Measurements from ENCODE around the gene EFNB2. TPM values are rescaled to one million over a fixed set of nuclear protein-coding genes. Genes with fewer than 3 reads are reported as not detected.

Gene EFNB2
- total and polyA plus RNA-seq, 4 donors: 34.2 to 83.3 (median 45.1) TPM

- Histone ChIP-seq H3K4me3 (ENCODE audit: low read depth, low read length) (no peak overlapping the region), H3K4me1 (ENCODE audit: control insufficient read depth, insufficient read depth, low read length) (peaks cover 8% of the 10 kb centered on the region), H3K27me3 (ENCODE audit: control insufficient read depth, insufficient read depth, low read length) (no peaks in the 10 kb centered on the region), H3K36me3 (ENCODE audit: control insufficient read depth, insufficient read depth, low read length) (no peaks in the 10 kb centered on the region), H3K9me3 (ENCODE audit: control insufficient read depth, insufficient read depth, low read length) (no peaks in the 10 kb centered on the region), H3K27ac (ENCODE audit: low read depth, low read length) (no peak overlapping the region)
- no peak for DNase-seq (ENCODE audit: low read depth in 4 of 6, low spot score in 6 of 6)
- 90% methylated on average over 2 of the region's 4 CpGs for WGBS (ENCODE audit: insufficient coverage)
Observed at GRCh38 chr13:106517109-106517847, 18.2 kb downstream of the EFNB2 start.

GRCh38 chr13:106515635-106516254 is 19.7 kb downstream of the EFNB2 start:
- H3K9me3 ChIP-seq (ENCODE audit: control insufficient read depth, insufficient read depth, low read length): no peaks in the 10 kb centered on the region
- no peaks in the 10 kb centered on the region for H3K27me3 ChIP-seq (ENCODE audit: control insufficient read depth, insufficient read depth, low read length)
- 48% methylated on average over 3 of the region's 5 CpGs for WGBS (ENCODE audit: insufficient coverage)
- peaks cover 8% of the 10 kb centered on the region for H3K4me1 ChIP-seq (ENCODE audit: control insufficient read depth, insufficient read depth, low read length)
- peaks cover under 1% of the 10 kb centered on the region for H3K36me3 ChIP-seq (ENCODE audit: control insufficient read depth, insufficient read depth, low read length)
- DNase-seq (ENCODE audit: low read depth in 4 of 6, low spot score in 6 of 6): no peak
- H3K4me3 ChIP-seq (ENCODE audit: low read depth, low read length): no peak overlapping the region
- no peak overlapping the region for H3K27ac ChIP-seq (ENCODE audit: low read depth, low read length)

- H3K4me1 ChIP-seq (ENCODE audit: control insufficient read depth, insufficient read depth, low read length): peaks cover 8% of the 10 kb centered on the region
- no peak overlapping the region for H3K27ac ChIP-seq (ENCODE audit: low read depth, low read length)
- peaks cover 5% of the 10 kb centered on the region for H3K36me3 ChIP-seq (ENCODE audit: control insufficient read depth, insufficient read depth, low read length)
- H3K9me3 ChIP-seq (ENCODE audit: control insufficient read depth, insufficient read depth, low read length): no peaks in the 10 kb centered on the region
- WGBS (ENCODE audit: insufficient coverage): no CpG with 5 or more reads among the region's 15 CpGs
- DNase-seq (ENCODE audit: low read depth in 4 of 6, low spot score in 6 of 6): no peak
- H3K27me3 ChIP-seq (ENCODE audit: control insufficient read depth, insufficient read depth, low read length): no peaks in the 10 kb centered on the region
- H3K4me3 ChIP-seq (ENCODE audit: low read depth, low read length): no peak overlapping the region
Observed at GRCh38 chr13:106514928-106515634, 20.4 kb downstream of the EFNB2 start.

- no peaks in the 10 kb centered on the region for H3K9me3 ChIP-seq (ENCODE audit: control insufficient read depth, insufficient read depth, low read length)
- H3K4me3 ChIP-seq (ENCODE audit: low read depth, low read length): no peak overlapping the region
- 34% methylated on average over 4 of the region's 8 CpGs for WGBS (ENCODE audit: insufficient coverage)
- peak overlapping the region; percentile 38 for H3K27ac ChIP-seq (ENCODE audit: low read depth, low read length)
- peaks cover 5% of the 10 kb centered on the region for H3K36me3 ChIP-seq (ENCODE audit: control insufficient read depth, insufficient read depth, low read length)
- peaks cover 8% of the 10 kb centered on the region for H3K4me1 ChIP-seq (ENCODE audit: control insufficient read depth, insufficient read depth, low read length)
- H3K27me3 ChIP-seq (ENCODE audit: control insufficient read depth, insufficient read depth, low read length): no peaks in the 10 kb centered on the region
- DNase-seq (ENCODE audit: low read depth in 4 of 6, low spot score in 6 of 6): peak in 2 of 6 donors; percentile 56 to 59
Observed at GRCh38 chr13:106513025-106513983, 22.2 kb downstream of the EFNB2 start.

- Histone ChIP-seq H3K36me3 (ENCODE audit: control insufficient read depth, insufficient read depth, low read length) (peaks cover 5% of the 10 kb centered on the region), H3K9me3 (ENCODE audit: control insufficient read depth, insufficient read depth, low read length) (no peaks in the 10 kb centered on the region), H3K4me1 (ENCODE audit: control insufficient read depth, insufficient read depth, low read length) (peaks cover 7% of the 10 kb centered on the region), H3K4me3 (ENCODE audit: low read depth, low read length) (no peak overlapping the region), H3K27me3 (ENCODE audit: control insufficient read depth, insufficient read depth, low read length) (no peaks in the 10 kb centered on the region), H3K27ac (ENCODE audit: low read depth, low read length) (no peak overlapping the region)
- WGBS (ENCODE audit: insufficient coverage): 41% methylated on average over 4 of the region's 11 CpGs
- DNase-seq (ENCODE audit: low read depth in 4 of 6, low spot score in 6 of 6): no peak
Observed at GRCh38 chr13:106507560-106508274, 27.7 kb downstream of the EFNB2 start.

- Histone ChIP-seq H3K27me3 (ENCODE audit: control insufficient read depth, insufficient read depth, low read length) (no peaks in the 10 kb centered on the region), H3K9me3 (ENCODE audit: control insufficient read depth, insufficient read depth, low read length) (no peaks in the 10 kb centered on the region), H3K27ac (ENCODE audit: low read depth, low read length) (no peak overlapping the region), H3K4me3 (ENCODE audit: low read depth, low read length) (no peak overlapping the region), H3K36me3 (ENCODE audit: control insufficient read depth, insufficient read depth, low read length) (peaks cover 5% of the 10 kb centered on the region), H3K4me1 (ENCODE audit: control insufficient read depth, insufficient read depth, low read length) (peaks cover 7% of the 10 kb centered on the region)
- DNase-seq (ENCODE audit: low read depth in 4 of 6, low spot score in 6 of 6): no peak
- no CpG with 5 or more reads among the region's 2 CpGs for WGBS (ENCODE audit: insufficient coverage)
Observed at GRCh38 chr13:106506286-106506685, 29.2 kb downstream of the EFNB2 start.

- peaks cover 7% of the 10 kb centered on the region for H3K4me1 ChIP-seq (ENCODE audit: control insufficient read depth, insufficient read depth, low read length)
- H3K36me3 ChIP-seq (ENCODE audit: control insufficient read depth, insufficient read depth, low read length): peaks cover 4% of the 10 kb centered on the region
- no peaks in the 10 kb centered on the region for H3K27me3 ChIP-seq (ENCODE audit: control insufficient read depth, insufficient read depth, low read length)
- no peak for DNase-seq (ENCODE audit: low read depth in 4 of 6, low spot score in 6 of 6)
- H3K4me3 ChIP-seq (ENCODE audit: low read depth, low read length): no peak overlapping the region
- H3K27ac ChIP-seq (ENCODE audit: low read depth, low read length): no peak overlapping the region
- WGBS (ENCODE audit: insufficient coverage): no CpG with 5 or more reads among the region's 4 CpGs
- no peaks in the 10 kb centered on the region for H3K9me3 ChIP-seq (ENCODE audit: control insufficient read depth, insufficient read depth, low read length)
Observed at GRCh38 chr13:106505732-106506131, 29.7 kb downstream of the EFNB2 start.

GRCh38 chr13:106505295-106505694 is 30.2 kb downstream of the EFNB2 start:
- Histone ChIP-seq H3K9me3 (ENCODE audit: control insufficient read depth, insufficient read depth, low read length) (no peaks in the 10 kb centered on the region), H3K27ac (ENCODE audit: low read depth, low read length) (no peak overlapping the region), H3K4me3 (ENCODE audit: low read depth, low read length) (no peak overlapping the region), H3K27me3 (ENCODE audit: control insufficient read depth, insufficient read depth, low read length) (no peaks in the 10 kb centered on the region), H3K36me3 (ENCODE audit: control insufficient read depth, insufficient read depth, low read length) (no peaks in the 10 kb centered on the region), H3K4me1 (ENCODE audit: control insufficient read depth, insufficient read depth, low read length) (peaks cover 7% of the 10 kb centered on the region)
- no CpG with 5 or more reads among the region's 4 CpGs for WGBS (ENCODE audit: insufficient coverage)
- no peak for DNase-seq (ENCODE audit: low read depth in 4 of 6, low spot score in 6 of 6)

All from spinal cord (tissue), 10 donors.